HT-29 (cell line): Measurements from ENCODE around the gene SLC35E2B. TPM values are rescaled to one million over a fixed set of nuclear protein-coding genes. Genes with fewer than 3 reads are reported as not detected.

Source experiments
- DNase-seq: peaks from one replicate; pipeline ENCODE4 v3.0.0-alpha.2; 2015; ENCODE audit warnings: low spot score
- total RNA-seq: library from RNA; depleted of rRNA; stranded (reverse); fragments of >200 nt; shearing (Covaris generic); gene quantifications from 2 replicates; pipeline ENCODE4 v1.2.3, GENCODE V29; 2014

Gene SLC35E2B
- total RNA-seq, 1 experiment from 2014 or later: 35.1 TPM

GRCh38 chr1:1624443-1625403 lies 67.9 kb downstream of the SLC35E2B start:
- no peak for DNase-seq

- no peak for DNase-seq
Measured at GRCh38 chr1:1623631-1624442, 68.8 kb downstream of the SLC35E2B start.

- DNase-seq: no peak
Measured at GRCh38 chr1:1623181-1623630, 69.4 kb downstream of the SLC35E2B start.

GRCh38 chr1:1622788-1623094 lies 69.9 kb downstream of the SLC35E2B start:
- DNase-seq: no peak

- no peak for DNase-seq
Measured at GRCh38 chr1:1622010-1622787, 70.4 kb downstream of the SLC35E2B start.

- DNase-seq: no peak
Measured at GRCh38 chr1:1621173-1622009, 71.2 kb downstream of the SLC35E2B start.

GRCh38 chr1:1620433-1621139 lies 72.0 kb downstream of the SLC35E2B start:
- DNase-seq: no peak

- no peak for DNase-seq
Measured at GRCh38 chr1:1619917-1620361, 72.7 kb downstream of the SLC35E2B start.

GRCh38 chr1:1618396-1619068 lies 74.1 kb downstream of the SLC35E2B start:
- DNase-seq: no peak

- no peak for DNase-seq
Measured at GRCh38 chr1:1617925-1618324, 74.7 kb downstream of the SLC35E2B start.

- DNase-seq: no peak
Measured at GRCh38 chr1:1617516-1617915, 75.1 kb downstream of the SLC35E2B start.

GRCh38 chr1:1616838-1617237 lies 75.8 kb downstream of the SLC35E2B start:
- DNase-seq: no peak

GRCh38 chr1:1616045-1616790 lies 76.4 kb downstream of the SLC35E2B start:
- peak; percentile 27 for DNase-seq

GRCh38 chr1:1615256-1616044 lies 77.1 kb downstream of the SLC35E2B start, which contains the start of gene MIB2:
Gene MIB2 (plus strand): TSS chr1:1615500. CDS start chr1:1623453, 7,953 bp downstream.
- peak; percentile 97 for DNase-seq

- no peak for DNase-seq
Measured at GRCh38 chr1:1614954-1615255, 77.7 kb downstream of the SLC35E2B start.

GRCh38 chr1:1614204-1614953 lies 78.2 kb downstream of the SLC35E2B start:
- DNase-seq: peak; percentile 29

- no peak for DNase-seq
Measured at GRCh38 chr1:1613509-1614082, 79.0 kb downstream of the SLC35E2B start.
